Mucosa of stomach (tissue), 1 donor: Measurements from ENCODE around the gene ACADS.

ENCODE experiments used
- H3K27me3 ChIP-seq: one replicate; pipeline ENCODE4 v1.7.0; 2013; ENCODE audit warnings: mild to moderate bottlenecking, low read length; ENCODE audit not compliant: control insufficient read depth, insufficient read depth
- H3K36me3 ChIP-seq: one replicate; pipeline ENCODE4 v1.7.0; 2013; ENCODE audit warnings: low read length; ENCODE audit not compliant: control insufficient read depth, insufficient read depth
- H3K4me1 ChIP-seq: one replicate; pipeline ENCODE4 v1.7.0; 2013; ENCODE audit warnings: mild to moderate bottlenecking, low read length; ENCODE audit not compliant: control insufficient read depth, insufficient read depth
- H3K4me3 ChIP-seq: one replicate; pipeline ENCODE4 v1.7.0; 2013; ENCODE audit warnings: low read length
- H3K9ac ChIP-seq: one replicate; pipeline ENCODE4 v1.7.0; 2013; ENCODE audit warnings: mild to moderate bottlenecking, low read length, moderate library complexity
- H3K9me3 ChIP-seq: one replicate; pipeline ENCODE4 v1.7.0; 2013; ENCODE audit warnings: mild to moderate bottlenecking, low read length, moderate library complexity; ENCODE audit not compliant: control insufficient read depth
- donor health status: Pancreatic carcinoma.

ACADS gene, protein sequence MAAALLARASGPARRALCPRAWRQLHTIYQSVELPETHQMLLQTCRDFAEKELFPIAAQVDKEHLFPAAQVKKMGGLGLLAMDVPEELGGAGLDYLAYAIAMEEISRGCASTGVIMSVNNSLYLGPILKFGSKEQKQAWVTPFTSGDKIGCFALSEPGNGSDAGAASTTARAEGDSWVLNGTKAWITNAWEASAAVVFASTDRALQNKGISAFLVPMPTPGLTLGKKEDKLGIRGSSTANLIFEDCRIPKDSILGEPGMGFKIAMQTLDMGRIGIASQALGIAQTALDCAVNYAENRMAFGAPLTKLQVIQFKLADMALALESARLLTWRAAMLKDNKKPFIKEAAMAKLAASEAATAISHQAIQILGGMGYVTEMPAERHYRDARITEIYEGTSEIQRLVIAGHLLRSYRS

GRCh38 chr12:120725659-120726509 lies at the start of gene ACADS:
TSS of gene ACADS (plus strand) at chr12:120725826. CDS start at chr12:120725886, 60 bp downstream.
- Histone ChIP-seq H3K9me3 (no peaks in the 10 kb centered on the region), H3K36me3 (peaks cover 11% of the 10 kb centered on the region), H3K9ac (peak within 1 kb of the TSS; percentile 86), H3K27me3 (no peaks in the 10 kb centered on the region), H3K4me3 (peak within 1 kb of the TSS; percentile 88), H3K4me1 (peaks cover 19% of the 10 kb centered on the region)

GRCh38 chr12:120677765-120678473 lies 47.7 kb upstream of the ACADS start:
- H3K9ac ChIP-seq, result no peak overlapping the region
- H3K4me1 ChIP-seq, result no peaks in the 10 kb centered on the region
- H3K27me3 ChIP-seq, result no peaks in the 10 kb centered on the region
- no peak overlapping the region for H3K4me3 ChIP-seq
- no peaks in the 10 kb centered on the region for H3K36me3 ChIP-seq
- H3K9me3 ChIP-seq, result no peaks in the 10 kb centered on the region

GRCh38 chr12:120678572-120678971 lies 47.1 kb upstream of the ACADS start:
- Histone ChIP-seq H3K36me3 (no peaks in the 10 kb centered on the region), H3K9ac (no peak overlapping the region), H3K27me3 (no peaks in the 10 kb centered on the region), H3K4me1 (no peaks in the 10 kb centered on the region), H3K9me3 (no peaks in the 10 kb centered on the region), H3K4me3 (no peak overlapping the region)

- Histone ChIP-seq H3K27me3 (no peaks in the 10 kb centered on the region), H3K36me3 (no peaks in the 10 kb centered on the region), H3K9ac (no peak overlapping the region), H3K9me3 (no peaks in the 10 kb centered on the region), H3K4me1 (no peaks in the 10 kb centered on the region), H3K4me3 (no peak overlapping the region)
Observed at GRCh38 chr12:120680165-120680738, 45.4 kb upstream of the ACADS start.

GRCh38 chr12:120684523-120684932 lies 41.1 kb upstream of the ACADS start:
- Histone ChIP-seq H3K4me3 (no peak overlapping the region), H3K27me3 (no peaks in the 10 kb centered on the region), H3K36me3 (no peaks in the 10 kb centered on the region)

DNA sequence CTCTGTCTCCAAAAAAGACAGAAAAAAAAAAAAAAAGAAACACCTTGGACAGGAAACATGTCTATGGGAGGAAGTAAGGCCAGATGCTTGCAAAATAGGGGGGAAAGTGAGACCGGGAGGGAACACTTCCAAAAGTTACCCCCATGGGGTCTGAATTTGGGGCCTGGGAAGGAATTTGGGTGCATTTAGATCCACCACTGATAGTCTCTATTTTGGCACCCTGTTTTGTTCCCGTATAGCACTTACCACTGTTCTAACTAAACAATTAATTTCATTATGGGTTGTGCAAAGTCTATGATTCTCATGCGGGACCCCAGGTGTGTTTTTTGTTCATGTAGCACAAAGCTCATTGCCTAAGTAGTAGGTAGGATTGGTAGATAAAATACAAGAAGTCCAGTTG lies 40.1 kb upstream of the ACADS start:
- no peak overlapping the region for H3K4me3 ChIP-seq

More at GRCh38 chr12:120684523-120684932, 41.1 kb upstream of the ACADS start:
- Histone ChIP-seq H3K9me3 (no peaks in the 10 kb centered on the region), H3K4me1 (peaks cover 14% of the 10 kb centered on the region), H3K9ac (no peak overlapping the region)

DNA sequence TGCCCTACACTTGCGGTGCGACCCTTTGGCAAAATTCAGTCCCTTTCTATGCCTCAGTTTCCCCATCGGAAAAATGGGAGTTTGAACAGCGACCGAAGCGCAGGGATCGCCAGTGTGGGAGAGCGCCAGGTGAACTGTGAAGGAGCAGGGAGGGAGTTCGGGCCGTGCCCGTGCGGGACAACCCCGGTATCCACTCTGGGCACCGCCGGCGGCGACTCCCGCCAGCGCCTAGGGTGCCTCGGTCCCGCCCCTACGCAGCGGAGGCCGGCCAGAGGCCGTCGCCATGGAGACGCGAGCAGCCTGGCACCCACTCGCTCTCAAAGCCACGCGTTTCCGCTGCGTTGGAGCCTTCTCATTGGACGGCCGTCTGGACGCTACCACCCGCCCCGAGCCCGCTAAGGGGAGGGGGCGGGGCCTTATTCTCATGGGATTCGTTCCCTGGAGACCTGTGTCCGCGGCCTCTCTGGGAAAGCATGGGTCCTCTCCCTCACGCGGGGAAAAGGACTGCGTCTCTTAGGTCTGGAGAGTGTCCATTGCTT lies 39.4 kb upstream of the ACADS start:
- peak overlapping the region; percentile 86 for H3K4me3 ChIP-seq
- H3K36me3 ChIP-seq, result no peaks in the 10 kb centered on the region
- no peaks in the 10 kb centered on the region for H3K27me3 ChIP-seq
- peaks cover 22% of the 10 kb centered on the region for H3K4me1 ChIP-seq
- no peaks in the 10 kb centered on the region for H3K9me3 ChIP-seq
- peak overlapping the region; percentile 69 for H3K9ac ChIP-seq

More for the DNA sequence above, 40.1 kb upstream of the ACADS start:
- no peaks in the 10 kb centered on the region for H3K27me3 ChIP-seq
- H3K4me1 ChIP-seq, result peaks cover 19% of the 10 kb centered on the region
- no peaks in the 10 kb centered on the region for H3K9me3 ChIP-seq
- H3K9ac ChIP-seq, result peak overlapping the region; percentile 69
- H3K36me3 ChIP-seq, result no peaks in the 10 kb centered on the region

GRCh38 chr12:120686690-120687577 lies 38.7 kb upstream of the ACADS start, which contains the start of gene MLEC:
TSS of gene MLEC (plus strand) at chr12:120687149. CDS start at chr12:120687297, 148 bp downstream.
- H3K36me3 ChIP-seq, result no peaks in the 10 kb centered on the region
- H3K4me1 ChIP-seq, result peaks cover 22% of the 10 kb centered on the region
- H3K27me3 ChIP-seq, result no peaks in the 10 kb centered on the region
- H3K9me3 ChIP-seq, result no peaks in the 10 kb centered on the region
- H3K9ac ChIP-seq, result peak within 1 kb of the TSS; percentile 69
- H3K4me3 ChIP-seq, result peak within 1 kb of the TSS; percentile 86

DNA sequence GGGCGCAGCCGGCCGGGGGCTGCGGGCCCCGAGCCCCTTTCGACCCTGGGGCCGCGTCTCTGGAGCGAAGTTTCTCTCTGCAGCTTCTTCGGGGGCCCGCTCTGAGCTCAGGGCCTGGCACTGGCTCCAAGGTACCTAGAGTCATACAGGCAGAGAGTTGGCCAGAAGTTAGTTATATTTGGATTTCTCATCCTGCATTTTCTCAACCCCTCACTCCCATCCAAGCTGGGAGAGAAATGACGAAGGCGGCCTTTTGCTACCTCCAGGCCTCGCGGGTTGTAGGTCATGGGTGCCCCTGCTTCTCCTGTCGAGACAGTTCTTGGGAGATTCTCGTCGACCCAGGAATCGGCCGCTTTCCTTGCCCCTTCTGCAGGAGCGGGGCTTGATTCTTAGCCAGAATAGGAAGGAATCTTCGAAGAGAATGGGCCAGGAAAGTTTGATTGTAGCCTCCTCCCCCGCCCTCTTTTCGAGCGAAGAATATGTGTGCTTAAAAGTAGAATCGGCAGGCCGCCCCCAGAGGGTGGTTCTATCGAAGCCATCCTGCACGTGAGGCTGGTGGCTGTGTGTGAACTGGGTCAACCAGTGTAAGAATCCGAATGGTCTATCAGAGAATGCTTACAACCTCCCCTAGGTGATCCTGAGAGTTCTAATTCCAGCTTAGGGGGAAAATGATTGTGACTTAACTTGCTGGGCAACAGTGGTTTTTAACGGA lies 37.9 kb upstream of the ACADS start:
- H3K27me3 ChIP-seq, result no peaks in the 10 kb centered on the region
- peak overlapping the region; percentile 69 for H3K9ac ChIP-seq
- H3K4me1 ChIP-seq, result peaks cover 30% of the 10 kb centered on the region
- H3K9me3 ChIP-seq, result no peaks in the 10 kb centered on the region
- H3K4me3 ChIP-seq, result peak overlapping the region; percentile 86
- H3K36me3 ChIP-seq, result no peaks in the 10 kb centered on the region

GRCh38 chr12:120688527-120689071 lies 37.0 kb upstream of the ACADS start:
- Histone ChIP-seq H3K9ac (peak overlapping the region; percentile 69), H3K4me1 (peaks cover 32% of the 10 kb centered on the region), H3K27me3 (no peaks in the 10 kb centered on the region), H3K9me3 (no peaks in the 10 kb centered on the region), H3K36me3 (no peaks in the 10 kb centered on the region), H3K4me3 (peak overlapping the region; percentile 86)
